CD4-positive, alpha-beta T cell (primary cell): ENCODE results near the gene MCC. TPM values are rescaled to one million over a fixed set of nuclear protein-coding genes. Genes with fewer than 3 reads are reported as not detected.

Source experiments
- ATAC-seq: fragments of 200-7000 bp; cut with Tn5 transposase; one replicate; pipeline ENCODE4 v1.10.0; 2022; ENCODE audit warnings: mild to moderate bottlenecking; ENCODE audit not compliant: poor library complexity
- CTCF ChIA-PET: fragments of 350-600 bp; sonication (Branson Sonifier 250); formaldehyde crosslinking; loops from one replicate; lab custom pipeline; 2021; ENCODE audit warnings: antibody characterized with exemption, inconsistent platforms; lab: Charles Lee
- POLR2A ChIA-PET: fragments of 350-600 bp; sonication (Branson Sonifier 250); formaldehyde crosslinking; loops from one replicate; lab custom pipeline; 2021; ENCODE audit warnings: antibody characterized with exemption, inconsistent platforms; lab: Charles Lee
- DNase-seq, 14 experiments: peaks; one replicate each; pipeline ENCODE4 v3.0.0-alpha.2; 2013 to 2020; ENCODE audit warnings: mixed read lengths in 2 of 14
- H3K27ac ChIP-seq, 2 donors: one replicate each; pipeline versions ENCODE4 v1.5.1 to v1.7.0; 2013; ENCODE audit warnings: low read length in 2 of 2, low read depth in 1 of 2, mild to moderate bottlenecking in 1 of 2
- H3K27me3 ChIP-seq, 2 experiments: 1 replicate in 1 of 2; 2 replicates in 1 of 2; pipeline versions ENCODE4 v1.6.1 to v1.7.0; 2013; ENCODE audit warnings: low read length in 2 of 2, control low read depth in 1 of 2, mild to moderate bottlenecking in 1 of 2, moderate library complexity in 1 of 2; ENCODE audit not compliant: insufficient read depth in 2 of 2, control insufficient read depth in 1 of 2
- H3K36me3 ChIP-seq: one replicate; pipeline ENCODE4 v1.6.1; 2013; ENCODE audit warnings: low read length, control low read depth; ENCODE audit not compliant: insufficient read depth
- H3K4me1 ChIP-seq: one replicate; pipeline ENCODE4 v1.6.1; 2013; ENCODE audit warnings: low read length, control low read depth; ENCODE audit not compliant: insufficient read depth
- H3K4me3 ChIP-seq: one replicate; pipeline ENCODE4 v1.5.1; 2013; ENCODE audit warnings: mild to moderate bottlenecking, low read length, moderate library complexity
- H3K9me3 ChIP-seq, 2 experiments: 1 replicate in 1 of 2; 2 replicates in 1 of 2; pipeline versions ENCODE4 v1.6.1 to v1.7.0; 2013; ENCODE audit warnings: low read length in 2 of 2, mild to moderate bottlenecking in 2 of 2, control low read depth in 1 of 2, moderate library complexity in 1 of 2; ENCODE audit not compliant: control insufficient read depth in 1 of 2, insufficient read depth in 1 of 2
- H3K27ac Mint-ChIP-seq: one replicate; pipeline ENCODE4 v1.8.0; 2020; ENCODE audit warnings: mixed read lengths
- H3K27me3 Mint-ChIP-seq: one replicate; pipeline ENCODE4 v1.8.0; 2021; ENCODE audit warnings: mixed read lengths
- H3K36me3 Mint-ChIP-seq: one replicate; pipeline ENCODE4 v1.8.0; 2021; ENCODE audit warnings: low read depth, mixed read lengths
- H3K4me1 Mint-ChIP-seq: one replicate; pipeline ENCODE4 v1.8.0; 2021; ENCODE audit warnings: low read depth, mixed read lengths
- H3K4me3 Mint-ChIP-seq: one replicate; pipeline ENCODE4 v1.8.0; 2020; ENCODE audit warnings: mild to moderate bottlenecking, mixed read lengths
- H3K9me3 Mint-ChIP-seq: one replicate; pipeline ENCODE4 v1.8.0; 2020; ENCODE audit warnings: mixed read lengths
- CTCF ChIP-seq: fragments of 200-600 bp; IDR thresholded peaks from one replicate; pipeline ENCODE4 v1.8.0; 2022; ENCODE audit warnings: antibody characterized with exemption, mild to moderate bottlenecking
- intact Hi-C, 2 experiments: fragments of 100-400 bp; cut with DNase I in 1 of 2; cut with micrococcal nuclease in 1 of 2; formaldehyde crosslinking; loops; one replicate each; pipeline versions ENCODE4 v1.15.1 to v1.9.0; 2023 to 2025; cut with DNase I, micrococcal nuclease
- total RNA-seq, 174 experiments: library from RNA in 2 of 174; stranded (reverse) in 2 of 174; gene quantifications; one replicate each; pipeline ENCODE4 v1.2.3 and lab custom pipeline; 2021 to 2026

Gene MCC
- total RNA-seq, 2 experiments from 2014 or later = 3.2 to 3.3 TPM

DNA sequence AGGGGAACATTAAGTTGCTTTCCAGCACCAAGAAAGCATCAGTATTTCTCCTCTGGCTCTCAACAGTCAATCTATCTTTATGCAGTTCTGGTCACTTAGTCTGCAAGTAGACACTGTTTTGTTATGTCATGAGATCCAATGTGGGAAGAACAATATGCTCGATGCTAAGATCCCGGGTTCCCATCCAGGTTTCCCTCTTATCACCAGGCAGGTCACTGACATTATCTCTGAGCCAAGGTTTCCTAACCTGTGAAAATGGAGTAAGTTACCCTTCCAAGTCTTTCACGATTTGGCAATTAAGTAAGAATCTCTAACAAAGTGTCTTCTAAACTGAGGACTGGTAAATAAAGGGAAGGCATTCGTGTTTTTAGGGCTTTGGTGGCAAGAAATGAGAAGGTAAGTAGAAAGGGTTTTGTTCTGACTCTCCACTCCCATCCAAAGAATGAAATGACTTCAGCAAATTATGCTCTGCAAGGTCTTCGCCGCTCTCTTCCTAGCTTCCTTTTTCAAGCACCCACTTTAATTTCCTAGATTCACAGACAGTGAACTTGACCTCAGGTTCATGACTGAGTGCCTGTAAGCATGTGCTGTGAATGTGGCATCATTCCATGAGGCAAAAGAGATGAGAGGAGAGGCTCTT is 425.3 kb downstream of the MCC start:
- H3K36me3 Mint-ChIP-seq = no peaks in the 10 kb centered on the region
- Histone ChIP-seq H3K4me3 (no peak overlapping the region), H3K27me3 (no peaks in the 10 kb centered on the region), H3K9me3 (peaks cover 0 to 3% of the 10 kb centered on the region in 2 experiments), H3K4me1 (peaks cover 55% of the 10 kb centered on the region), H3K27ac (peak overlapping the region in 1 of 2 donors; percentile 14), H3K36me3 (no peaks in the 10 kb centered on the region)
- H3K27me3 Mint-ChIP-seq = no peaks in the 10 kb centered on the region
- POLR2A ChIA-PET = interaction anchor here (1.1 kb wide), 1 partner anchor 10 kb away, joined by 3 read pairs; no protein-coding TSS in a partner anchor
- H3K4me1 Mint-ChIP-seq = peaks cover 53% of the 10 kb centered on the region
- DNase-seq = no peak
- H3K4me3 Mint-ChIP-seq = no peak overlapping the region
- TF ChIP-seq CTCF = no peak
- peak overlapping the region; percentile 49 for H3K27ac Mint-ChIP-seq
- intact Hi-C loops = loop anchor here in 1 of 2 experiments (5.0 kb wide), 1 partner anchor 41 kb away; no protein-coding TSS in a partner anchor
- no peaks in the 10 kb centered on the region for H3K9me3 Mint-ChIP-seq
- ATAC-seq = no peak
- CTCF ChIA-PET = no interaction called here

DNA sequence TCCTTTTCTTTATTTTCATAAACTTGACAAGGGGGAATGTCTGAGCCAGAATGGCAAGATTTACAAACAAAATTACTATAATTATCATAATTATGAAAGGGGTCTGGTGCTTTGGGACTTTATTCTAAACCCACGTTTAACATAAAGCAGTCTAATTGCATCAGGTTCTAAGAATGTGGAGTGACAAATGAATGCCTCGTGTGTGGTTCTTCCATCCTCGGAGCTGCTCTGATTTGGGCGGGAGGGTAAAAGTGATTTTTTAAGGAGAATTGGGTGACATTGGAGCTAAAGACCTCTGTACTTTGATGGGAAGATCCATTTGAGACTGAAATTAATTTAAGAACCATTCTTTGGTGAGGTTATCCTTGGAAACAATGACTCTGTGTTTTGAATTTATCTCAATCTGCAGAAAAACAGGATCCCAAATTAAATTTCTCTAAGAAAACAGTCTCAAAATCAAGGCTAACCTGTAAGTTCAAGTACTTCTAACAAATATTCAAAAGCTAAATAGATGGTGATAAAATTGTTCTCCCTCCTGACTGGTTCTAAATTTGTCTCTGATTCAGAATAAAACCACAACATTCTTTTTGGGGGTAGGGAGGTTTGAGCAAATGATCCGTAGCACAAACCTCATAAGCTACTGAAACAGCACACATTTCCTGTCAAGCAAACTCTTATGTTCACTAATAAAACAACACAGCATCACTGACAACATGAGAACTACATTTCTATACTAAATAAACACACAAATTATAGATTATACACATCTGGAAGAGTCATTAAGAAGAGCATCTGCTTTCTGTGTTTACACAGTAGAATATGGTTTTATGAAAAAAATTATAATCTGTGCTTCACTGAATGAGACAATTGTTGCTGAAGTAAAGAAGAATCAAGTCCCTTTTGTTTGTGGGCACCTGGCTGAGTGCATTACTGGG is 426.1 kb downstream of the MCC start:
- H3K4me3 Mint-ChIP-seq = peak overlapping the region; percentile 9
- no peak overlapping the region for H3K27ac ChIP-seq
- no peaks in the 10 kb centered on the region for H3K36me3 Mint-ChIP-seq

More for the DNA sequence above, 426.1 kb downstream of the MCC start:
- H3K4me1 Mint-ChIP-seq = peaks cover 53% of the 10 kb centered on the region
- Histone ChIP-seq H3K4me1 (peaks cover 55% of the 10 kb centered on the region), H3K36me3 (no peaks in the 10 kb centered on the region), H3K9me3 (peaks cover 0 to 3% of the 10 kb centered on the region in 2 experiments), H3K4me3 (no peak overlapping the region), H3K27me3 (no peaks in the 10 kb centered on the region)
- no peaks in the 10 kb centered on the region for H3K27me3 Mint-ChIP-seq
- ChIA-PET POLR2A (interaction anchor here (0.7 to 0.9 kb wide), 3 partner anchors 31 to 40 kb away, joined by 3 read pairs; no protein-coding TSS in a partner anchor), CTCF (no interaction called here)
- no peak for DNase-seq
- intact Hi-C loops = loop anchor here in 1 of 2 experiments (5.0 kb wide), 1 partner anchor 40 kb away; no protein-coding TSS in a partner anchor
- H3K27ac Mint-ChIP-seq = peak overlapping the region; percentile 49
- H3K9me3 Mint-ChIP-seq = no peaks in the 10 kb centered on the region
- no peak for TF ChIP-seq CTCF
- peak; percentile 29 for ATAC-seq
